Activated T-helper 2 cell treated with anti-CD3 and anti-CD28 coated beads, Interferon-gamma antibody, Interleukin-2, Interleukin-4, amounts not matched to agents 10 μg/mL and 5 μg/mL and 100 μg/mL, durations not matched to agents 14 hours and 24 hours and 36 hours (primary cell): ENCODE data around the gene CHIT1. TPM values are rescaled to one million over a fixed set of nuclear protein-coding genes. Genes with fewer than 3 reads are reported as not detected.

ENCODE experiments used
- DNase-seq: peaks from one replicate; pipeline ENCODE4 v3.0.0; 2021; ENCODE audit warnings: low spot score
- H3K27ac Mint-ChIP-seq: one replicate; pipeline ENCODE4 v1.8.0; 2021; ENCODE audit warnings: mixed read lengths
- H3K27me3 Mint-ChIP-seq: one replicate; pipeline ENCODE4 v1.8.0; 2021; ENCODE audit warnings: low read depth, mixed read lengths
- H3K36me3 Mint-ChIP-seq: one replicate; pipeline ENCODE4 v1.8.0; 2021; ENCODE audit warnings: low read depth, mixed read lengths
- H3K4me1 Mint-ChIP-seq: one replicate; pipeline ENCODE4 v1.8.0; 2021; ENCODE audit warnings: low read depth, mixed read lengths
- H3K4me3 Mint-ChIP-seq: one replicate; pipeline ENCODE4 v1.8.0; 2021; ENCODE audit warnings: low read depth, mild to moderate bottlenecking, moderate library complexity, mixed read lengths
- H3K9me3 Mint-ChIP-seq: one replicate; pipeline ENCODE4 v1.8.0; 2021; ENCODE audit warnings: mixed read lengths
- intact Hi-C: fragments of 100-400 bp; cut with micrococcal nuclease; formaldehyde crosslinking; loops from one replicate; pipeline ENCODE4 v1.15.1; 2023
- total RNA-seq: library from RNA; stranded (reverse); gene quantifications from 2 replicates; pipeline ENCODE4 v1.2.3, GENCODE V29; 2022

The CHIT1 gene
- total RNA-seq, 1 donor from 2014 or later: 0.09 TPM

DNA sequence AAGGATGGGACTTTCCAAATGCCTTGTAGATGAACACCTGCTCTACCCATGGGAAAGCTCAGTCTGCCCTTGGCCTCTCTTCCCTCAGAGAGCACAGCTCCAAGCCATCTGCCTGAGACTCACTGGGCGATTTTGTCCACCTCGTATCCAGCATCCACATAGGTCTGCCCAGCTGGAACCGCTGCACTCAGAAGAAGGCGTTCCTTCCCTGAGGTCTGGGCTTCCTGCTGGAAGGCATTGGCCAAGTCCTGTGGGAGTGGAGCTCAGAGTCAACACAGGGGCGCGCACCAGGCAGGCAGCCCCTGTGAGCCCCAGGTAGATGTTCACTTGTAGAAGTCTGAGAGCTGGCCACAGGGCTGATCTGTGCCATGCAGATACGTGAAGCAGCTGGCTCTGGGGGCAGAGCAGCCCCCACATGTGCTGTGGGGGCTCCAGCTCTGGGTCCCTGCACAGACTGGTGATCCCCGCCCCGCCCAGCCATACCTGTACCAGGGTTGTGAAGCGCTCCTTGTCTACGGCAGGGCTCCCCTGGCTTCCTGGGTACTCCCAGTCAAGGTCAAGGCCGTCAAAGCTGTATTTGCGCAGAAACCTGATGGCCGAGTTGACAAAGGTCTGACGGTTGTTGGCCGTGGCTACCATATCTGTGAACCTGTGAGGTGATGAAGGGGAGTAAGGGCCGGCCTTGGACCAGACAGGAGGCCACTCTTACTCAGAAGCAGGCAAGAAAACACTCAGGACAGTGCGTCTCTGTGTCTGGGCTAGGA, 6.3 kb downstream of the CHIT1 start:
- intact Hi-C loops: no loop called here
- no peaks in the 10 kb centered on the region for H3K9me3 Mint-ChIP-seq

DNA sequence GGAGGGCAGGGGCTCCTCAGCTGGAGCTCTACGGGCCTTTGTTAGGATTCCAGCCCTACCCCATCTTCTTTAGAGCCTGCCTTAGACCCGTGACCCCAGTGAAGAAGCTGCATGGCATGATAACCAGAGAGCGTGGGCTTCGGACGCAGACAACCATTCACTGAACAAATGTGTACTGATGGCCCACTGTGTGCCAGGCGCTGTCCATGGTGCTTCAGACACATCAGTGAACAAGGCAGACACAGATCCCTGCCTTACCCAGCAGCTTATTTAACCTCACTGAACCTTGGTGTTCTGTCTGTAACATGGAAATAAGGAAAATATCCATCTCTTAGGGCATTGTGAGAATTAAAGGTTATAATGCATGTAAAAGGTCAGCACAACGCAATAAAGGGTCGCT, 9.5 kb downstream of the CHIT1 start:
- Mint-ChIP-seq H3K36me3 (no peaks in the 10 kb centered on the region), H3K27ac (no peak overlapping the region), H3K4me3 (no peak overlapping the region), H3K4me1 (no peaks in the 10 kb centered on the region), H3K9me3 (no peaks in the 10 kb centered on the region), H3K27me3 (peaks cover 9% of the 10 kb centered on the region)
- DNase-seq: no peak
- intact Hi-C loops: no loop called here

More for the DNA sequence above, 6.3 kb downstream of the CHIT1 start:
- DNase-seq: no peak
- Mint-ChIP-seq H3K27me3 (peaks cover 2% of the 10 kb centered on the region), H3K27ac (no peak overlapping the region), H3K4me3 (no peak overlapping the region), H3K4me1 (no peaks in the 10 kb centered on the region), H3K36me3 (no peaks in the 10 kb centered on the region)

- DNase-seq: no peak
- H3K27me3 Mint-ChIP-seq: peaks cover 11% of the 10 kb centered on the region
- no peak overlapping the region for H3K4me3 Mint-ChIP-seq
- H3K9me3 Mint-ChIP-seq: no peaks in the 10 kb centered on the region
- intact Hi-C loops: no loop called here
- no peaks in the 10 kb centered on the region for H3K36me3 Mint-ChIP-seq
- no peak overlapping the region for H3K27ac Mint-ChIP-seq
- H3K4me1 Mint-ChIP-seq: no peaks in the 10 kb centered on the region
These were observed 10.3 kb downstream of the CHIT1 start for GRCh38 chr1:203219171-203219570.

GRCh38 chr1:203217668-203218067, 11.8 kb downstream of the CHIT1 start:
- Mint-ChIP-seq H3K4me3 (no peak overlapping the region), H3K4me1 (no peaks in the 10 kb centered on the region), H3K9me3 (no peaks in the 10 kb centered on the region), H3K36me3 (no peaks in the 10 kb centered on the region), H3K27me3 (peaks cover 11% of the 10 kb centered on the region), H3K27ac (no peak overlapping the region)
- no peak for DNase-seq
- intact Hi-C loops: no loop called here

DNA sequence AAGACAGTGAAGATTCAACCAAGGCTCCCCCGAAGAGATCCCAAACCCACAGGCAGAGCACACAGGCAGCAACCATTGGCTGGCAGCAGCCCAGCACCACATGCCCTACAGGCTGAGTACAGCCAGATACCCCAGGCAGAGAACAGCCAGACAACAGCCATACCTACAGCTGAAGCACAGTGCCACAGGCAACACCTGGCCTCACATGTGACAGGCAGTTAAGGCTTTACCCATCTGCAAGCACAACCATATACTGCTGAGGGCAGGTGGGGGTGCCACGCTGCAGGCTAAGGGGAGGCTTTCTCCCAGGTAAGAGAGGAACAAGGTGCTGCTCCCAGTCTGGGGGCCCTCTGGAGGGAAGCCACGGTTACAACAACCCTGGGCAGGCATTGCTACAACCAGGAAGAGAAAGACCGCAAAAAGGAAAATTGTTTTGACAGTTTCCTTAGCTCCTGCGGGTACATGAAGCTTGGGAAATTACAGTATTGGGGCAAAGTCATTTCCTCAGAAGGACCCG, 12.3 kb downstream of the CHIT1 start:
- H3K27me3 Mint-ChIP-seq: peaks cover 11% of the 10 kb centered on the region
- intact Hi-C loops: no loop called here
- H3K4me1 Mint-ChIP-seq: no peaks in the 10 kb centered on the region

DNA sequence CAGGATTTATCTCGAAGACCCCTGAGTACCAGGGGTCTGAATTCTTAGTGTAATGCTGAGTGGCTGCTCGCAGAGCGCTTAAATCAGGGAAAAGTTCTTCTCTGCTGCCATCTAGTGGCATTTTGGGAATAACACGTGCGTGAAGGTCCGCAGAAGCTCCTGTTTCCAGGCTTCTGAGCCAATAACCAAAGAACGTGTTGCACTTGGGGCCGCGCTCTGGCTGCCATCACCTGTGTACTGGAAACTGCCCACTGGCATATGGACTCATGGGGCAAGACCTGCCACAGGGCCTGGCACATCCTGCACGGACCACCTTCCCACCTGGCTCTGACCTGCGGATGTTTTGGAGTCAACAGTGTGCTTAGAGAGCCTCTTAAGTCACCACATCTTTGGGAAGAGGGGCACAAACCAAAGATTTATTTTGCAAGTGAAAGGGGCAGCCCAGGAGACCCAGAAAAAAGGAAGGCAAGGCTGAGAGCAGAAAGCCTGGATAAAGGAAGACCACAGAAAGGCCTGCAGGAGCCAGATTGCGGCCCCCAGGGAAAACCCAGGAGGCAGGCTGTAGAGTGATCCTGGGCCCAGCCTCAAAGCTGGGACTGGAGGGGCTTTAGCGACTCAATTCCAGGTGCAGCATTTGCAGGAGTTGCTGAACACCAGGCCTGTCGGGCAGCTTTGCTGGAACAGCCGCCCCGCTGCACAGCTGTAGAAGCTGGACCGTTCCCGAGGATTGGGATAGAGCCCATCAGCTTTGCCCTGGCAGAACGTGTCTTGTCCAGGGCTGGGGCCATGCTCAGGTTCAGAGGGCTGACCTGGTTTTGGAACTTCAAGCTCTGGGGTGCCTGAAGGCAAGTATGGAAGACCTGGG, 13.0 kb downstream of the CHIT1 start:
- Mint-ChIP-seq H3K9me3 (no peaks in the 10 kb centered on the region), H3K4me3 (no peak overlapping the region), H3K27ac (no peak overlapping the region), H3K27me3 (peaks cover 14% of the 10 kb centered on the region), H3K36me3 (no peaks in the 10 kb centered on the region), H3K4me1 (no peaks in the 10 kb centered on the region)
- intact Hi-C loops: loop anchor here (1.0 kb wide), 1 partner anchor 177 kb away; no protein-coding TSS in a partner anchor
- peak; percentile 41 for DNase-seq

More for the DNA sequence above, 12.3 kb downstream of the CHIT1 start:
- Mint-ChIP-seq H3K27ac (no peak overlapping the region), H3K4me3 (no peak overlapping the region), H3K36me3 (no peaks in the 10 kb centered on the region), H3K9me3 (no peaks in the 10 kb centered on the region)
- no peak for DNase-seq

DNA sequence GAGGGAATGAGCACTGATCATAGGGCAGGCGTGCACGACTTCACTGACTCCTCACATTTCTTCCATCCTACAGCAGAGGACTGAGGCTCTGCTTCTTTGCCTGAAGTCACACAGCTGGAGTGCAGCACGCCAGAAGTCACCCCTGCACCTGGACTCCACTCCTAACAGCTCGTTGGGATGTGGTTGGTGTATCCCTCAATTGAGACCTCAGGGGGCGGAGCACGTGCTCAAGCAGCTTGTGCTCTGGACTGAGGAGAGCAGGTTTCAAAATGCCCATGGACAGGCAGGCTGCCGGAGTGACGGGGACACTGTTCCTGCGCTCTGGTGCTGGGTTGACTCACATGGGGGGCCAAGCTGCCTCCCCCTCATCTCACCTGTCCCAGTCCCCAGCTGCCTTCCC, 13.9 kb downstream of the CHIT1 start:
- Mint-ChIP-seq H3K27ac (no peak overlapping the region), H3K9me3 (no peaks in the 10 kb centered on the region), H3K36me3 (no peaks in the 10 kb centered on the region), H3K4me1 (no peaks in the 10 kb centered on the region), H3K4me3 (no peak overlapping the region), H3K27me3 (peaks cover 14% of the 10 kb centered on the region)
- intact Hi-C loops: no loop called here
- no peak for DNase-seq

- H3K9me3 Mint-ChIP-seq: no peaks in the 10 kb centered on the region
- no peak overlapping the region for H3K4me3 Mint-ChIP-seq
- DNase-seq: no peak
- H3K36me3 Mint-ChIP-seq: no peaks in the 10 kb centered on the region
- H3K27ac Mint-ChIP-seq: no peak overlapping the region
- peaks cover 15% of the 10 kb centered on the region for H3K27me3 Mint-ChIP-seq
- H3K4me1 Mint-ChIP-seq: no peaks in the 10 kb centered on the region
- intact Hi-C loops: no loop called here
These were observed 14.6 kb downstream of the CHIT1 start for GRCh38 chr1:203214871-203215270.

DNA sequence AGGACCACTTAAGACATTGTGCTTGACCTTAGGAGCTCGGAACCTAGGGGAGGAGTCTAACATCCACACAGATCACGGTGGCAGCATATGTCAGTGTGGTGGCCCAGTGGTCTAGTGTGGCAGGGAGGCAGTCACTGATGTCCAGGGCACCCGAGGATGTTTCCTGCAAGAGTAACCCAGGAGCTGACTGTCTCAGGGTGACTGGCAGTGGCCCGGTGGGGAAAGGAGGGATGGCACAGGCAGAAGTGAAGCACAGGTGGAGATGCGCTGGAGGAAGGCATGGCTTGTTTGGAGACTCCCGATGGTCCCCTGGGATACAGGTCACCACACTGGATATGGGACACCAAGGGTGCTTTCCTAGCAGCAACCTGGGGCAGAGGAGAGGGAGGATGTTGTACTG, 16.3 kb downstream of the CHIT1 start:
- intact Hi-C loops: no loop called here
- no peaks in the 10 kb centered on the region for H3K36me3 Mint-ChIP-seq
- no peaks in the 10 kb centered on the region for H3K4me1 Mint-ChIP-seq
- H3K27ac Mint-ChIP-seq: no peak overlapping the region
- no peak for DNase-seq
- no peaks in the 10 kb centered on the region for H3K9me3 Mint-ChIP-seq
- no peak overlapping the region for H3K4me3 Mint-ChIP-seq
- peaks cover 18% of the 10 kb centered on the region for H3K27me3 Mint-ChIP-seq

GRCh38 chr1:203211812-203212211, 17.7 kb downstream of the CHIT1 start:
- H3K36me3 Mint-ChIP-seq: no peaks in the 10 kb centered on the region
- H3K9me3 Mint-ChIP-seq: no peaks in the 10 kb centered on the region
- H3K27me3 Mint-ChIP-seq: peaks cover 21% of the 10 kb centered on the region
- H3K27ac Mint-ChIP-seq: no peak overlapping the region
- intact Hi-C loops: no loop called here
- no peak for DNase-seq
- no peaks in the 10 kb centered on the region for H3K4me1 Mint-ChIP-seq
- H3K4me3 Mint-ChIP-seq: no peak overlapping the region

- H3K9me3 Mint-ChIP-seq: no peaks in the 10 kb centered on the region
- intact Hi-C loops: no loop called here
- no peaks in the 10 kb centered on the region for H3K36me3 Mint-ChIP-seq
- no peak for DNase-seq
- H3K27ac Mint-ChIP-seq: no peak overlapping the region
- H3K4me1 Mint-ChIP-seq: no peaks in the 10 kb centered on the region
- no peak overlapping the region for H3K4me3 Mint-ChIP-seq
- H3K27me3 Mint-ChIP-seq: peaks cover 16% of the 10 kb centered on the region
These were observed 18.5 kb downstream of the CHIT1 start for GRCh38 chr1:203210988-203211387.

GRCh38 chr1:203210350-203210749, 19.1 kb downstream of the CHIT1 start:
- H3K4me1 Mint-ChIP-seq: no peaks in the 10 kb centered on the region
- H3K36me3 Mint-ChIP-seq: no peaks in the 10 kb centered on the region
- H3K4me3 Mint-ChIP-seq: no peak overlapping the region
- H3K9me3 Mint-ChIP-seq: no peaks in the 10 kb centered on the region
- peaks cover 16% of the 10 kb centered on the region for H3K27me3 Mint-ChIP-seq
- DNase-seq: no peak
- intact Hi-C loops: no loop called here
- no peak overlapping the region for H3K27ac Mint-ChIP-seq

DNA sequence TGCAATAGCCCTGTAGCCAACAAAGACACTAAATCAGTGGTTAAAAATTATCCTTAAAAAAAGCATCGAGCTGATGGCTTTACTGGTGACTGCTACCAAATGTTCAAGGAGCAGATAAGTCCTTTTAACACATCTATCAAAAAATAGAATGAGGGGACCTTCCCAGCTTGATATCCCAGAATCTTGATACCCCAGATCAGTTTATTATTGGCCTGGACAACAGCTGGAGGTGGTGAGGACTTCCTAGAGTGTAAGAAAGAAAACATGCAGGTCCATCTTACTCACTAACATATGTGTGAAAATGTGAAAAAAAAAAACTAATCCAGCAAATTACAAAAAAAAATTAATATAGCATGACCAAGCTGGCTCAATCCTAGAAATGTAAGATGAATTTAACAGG, 21.3 kb downstream of the CHIT1 start:
- H3K9me3 Mint-ChIP-seq: no peaks in the 10 kb centered on the region

More for the DNA sequence above, 21.3 kb downstream of the CHIT1 start:
- H3K4me1 Mint-ChIP-seq: no peaks in the 10 kb centered on the region
- H3K27ac Mint-ChIP-seq: no peak overlapping the region
- no peaks in the 10 kb centered on the region for H3K36me3 Mint-ChIP-seq
- no peak for DNase-seq
- intact Hi-C loops: no loop called here
- H3K27me3 Mint-ChIP-seq: peaks cover 20% of the 10 kb centered on the region
- no peak overlapping the region for H3K4me3 Mint-ChIP-seq
